HEK293 (cell line): ENCODE results near the gene IL1RAPL1.

Source experiments
- KLF9 ChIP-seq: fragments of 450-650 bp; formaldehyde crosslinking; IDR thresholded peaks from 2 replicates; pipeline ENCODE4 v1.5.1; 2016; ENCODE audit warnings: missing biosample characterization, missing genetic modification characterization, low read depth
- RBAK ChIP-seq: fragments of 450-650 bp; formaldehyde crosslinking; IDR thresholded peaks from 2 replicates; pipeline ENCODE4 v1.5.1; 2016; ENCODE audit warnings: missing biosample characterization, missing genetic modification characterization
- SP2 ChIP-seq: fragments of 450-650 bp; formaldehyde crosslinking; IDR thresholded peaks from 2 replicates; pipeline ENCODE4 v1.5.1; 2016; ENCODE audit warnings: missing biosample characterization, missing genetic modification characterization
- SP3 ChIP-seq: fragments of 450-650 bp; formaldehyde crosslinking; IDR thresholded peaks from 2 replicates; pipeline ENCODE4 v1.5.1; 2016; ENCODE audit warnings: missing biosample characterization, missing genetic modification characterization
- ZNF404 ChIP-seq: fragments of 450-650 bp; formaldehyde crosslinking; IDR thresholded peaks from 2 replicates; pipeline ENCODE4 v1.5.1; 2017; ENCODE audit warnings: missing biosample characterization, missing genetic modification characterization
- ZNF423 ChIP-seq: fragments of 450-650 bp; formaldehyde crosslinking; IDR thresholded peaks from 2 replicates; pipeline ENCODE4 v1.5.1; 2016; ENCODE audit warnings: missing biosample characterization, missing genetic modification characterization
- ZNF48 ChIP-seq: fragments of 450-650 bp; formaldehyde crosslinking; IDR thresholded peaks from 2 replicates; pipeline ENCODE4 v1.5.1; 2016; ENCODE audit warnings: missing biosample characterization, missing genetic modification characterization
- ZNF521 ChIP-seq: fragments of 450-650 bp; formaldehyde crosslinking; IDR thresholded peaks from 2 replicates; pipeline ENCODE4 v1.5.1; 2017; ENCODE audit warnings: missing biosample characterization, mild to moderate bottlenecking, missing genetic modification characterization
- ZNF560 ChIP-seq: fragments of 450-650 bp; formaldehyde crosslinking; IDR thresholded peaks from 2 replicates; pipeline ENCODE4 v1.5.1; 2017; ENCODE audit warnings: missing biosample characterization, missing genetic modification characterization, borderline replicate concordance
- TF ChIP-seq, protein P1 (sequence below): fragments of 450-650 bp; formaldehyde crosslinking; IDR thresholded peaks from 2 replicates; pipeline ENCODE4 v1.5.1; 2016; ENCODE audit warnings: missing biosample characterization, missing genetic modification characterization
- TF ChIP-seq, protein P2 (sequence below): fragments of 450-650 bp; formaldehyde crosslinking; IDR thresholded peaks from 2 replicates; pipeline ENCODE4 v1.5.1; 2016; ENCODE audit warnings: missing biosample characterization, missing genetic modification characterization
- TF ChIP-seq, protein P3 (sequence below): fragments of 450-650 bp; formaldehyde crosslinking; IDR thresholded peaks from 2 replicates; pipeline ENCODE4 v1.5.1; 2016; ENCODE audit warnings: missing biosample characterization, missing genetic modification characterization

DNA sequence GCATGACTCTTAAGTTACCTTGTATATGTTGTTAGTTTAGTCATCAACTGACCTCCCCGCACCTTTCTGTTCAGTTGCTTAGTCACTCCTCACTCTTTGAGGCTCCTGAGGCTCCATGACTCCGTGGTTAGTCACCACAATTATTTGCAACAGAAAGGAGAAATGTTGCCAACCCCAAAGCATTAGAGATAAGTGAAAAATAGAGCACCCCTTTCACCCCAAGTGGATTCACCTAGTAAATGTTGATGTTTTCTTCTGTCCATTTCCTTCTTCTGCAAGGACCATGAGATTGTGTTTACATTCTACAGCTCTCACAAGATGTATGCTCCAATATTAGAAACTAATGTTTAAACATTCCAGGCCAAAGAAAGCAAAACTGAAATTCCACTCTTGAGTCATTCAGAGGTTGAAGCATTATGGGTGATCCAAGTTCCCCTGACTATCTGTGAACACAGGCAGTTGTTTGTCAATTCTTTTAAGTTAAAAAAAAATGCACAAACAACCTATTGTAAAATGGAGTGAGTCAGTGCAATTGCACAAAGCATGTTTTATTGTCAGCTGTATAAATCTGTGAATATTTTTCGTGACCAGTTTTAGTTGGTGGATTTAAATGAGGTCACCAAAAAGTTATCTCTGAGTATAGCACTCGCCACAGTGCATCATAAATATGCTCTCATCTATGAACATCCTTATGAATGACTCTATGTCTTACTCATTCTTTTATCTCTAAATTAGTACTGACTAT is 1075.7 kb downstream of the IL1RAPL1 start:
- TF ChIP-seq, protein P1, sequence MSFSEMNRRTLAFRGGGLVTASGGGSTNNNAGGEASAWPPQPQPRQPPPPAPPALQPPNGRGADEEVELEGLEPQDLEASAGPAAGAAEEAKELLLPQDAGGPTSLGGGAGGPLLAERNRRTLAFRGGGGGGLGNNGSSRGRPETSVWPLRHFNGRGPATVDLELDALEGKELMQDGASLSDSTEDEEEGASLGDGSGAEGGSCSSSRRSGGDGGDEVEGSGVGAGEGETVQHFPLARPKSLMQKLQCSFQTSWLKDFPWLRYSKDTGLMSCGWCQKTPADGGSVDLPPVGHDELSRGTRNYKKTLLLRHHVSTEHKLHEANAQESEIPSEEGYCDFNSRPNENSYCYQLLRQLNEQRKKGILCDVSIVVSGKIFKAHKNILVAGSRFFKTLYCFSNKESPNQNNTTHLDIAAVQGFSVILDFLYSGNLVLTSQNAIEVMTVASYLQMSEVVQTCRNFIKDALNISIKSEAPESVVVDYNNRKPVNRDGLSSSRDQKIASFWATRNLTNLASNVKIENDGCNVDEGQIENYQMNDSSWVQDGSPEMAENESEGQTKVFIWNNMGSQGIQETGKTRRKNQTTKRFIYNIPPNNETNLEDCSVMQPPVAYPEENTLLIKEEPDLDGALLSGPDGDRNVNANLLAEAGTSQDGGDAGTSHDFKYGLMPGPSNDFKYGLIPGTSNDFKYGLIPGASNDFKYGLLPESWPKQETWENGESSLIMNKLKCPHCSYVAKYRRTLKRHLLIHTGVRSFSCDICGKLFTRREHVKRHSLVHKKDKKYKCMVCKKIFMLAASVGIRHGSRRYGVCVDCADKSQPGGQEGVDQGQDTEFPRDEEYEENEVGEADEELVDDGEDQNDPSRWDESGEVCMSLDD (tag by site-specific recombination), result no peak
- TF ChIP-seq KLF9 (tag by site-specific recombination), result no peak
- no peak for TF ChIP-seq SP2 (tag by site-specific recombination)
- TF ChIP-seq, protein P2, sequence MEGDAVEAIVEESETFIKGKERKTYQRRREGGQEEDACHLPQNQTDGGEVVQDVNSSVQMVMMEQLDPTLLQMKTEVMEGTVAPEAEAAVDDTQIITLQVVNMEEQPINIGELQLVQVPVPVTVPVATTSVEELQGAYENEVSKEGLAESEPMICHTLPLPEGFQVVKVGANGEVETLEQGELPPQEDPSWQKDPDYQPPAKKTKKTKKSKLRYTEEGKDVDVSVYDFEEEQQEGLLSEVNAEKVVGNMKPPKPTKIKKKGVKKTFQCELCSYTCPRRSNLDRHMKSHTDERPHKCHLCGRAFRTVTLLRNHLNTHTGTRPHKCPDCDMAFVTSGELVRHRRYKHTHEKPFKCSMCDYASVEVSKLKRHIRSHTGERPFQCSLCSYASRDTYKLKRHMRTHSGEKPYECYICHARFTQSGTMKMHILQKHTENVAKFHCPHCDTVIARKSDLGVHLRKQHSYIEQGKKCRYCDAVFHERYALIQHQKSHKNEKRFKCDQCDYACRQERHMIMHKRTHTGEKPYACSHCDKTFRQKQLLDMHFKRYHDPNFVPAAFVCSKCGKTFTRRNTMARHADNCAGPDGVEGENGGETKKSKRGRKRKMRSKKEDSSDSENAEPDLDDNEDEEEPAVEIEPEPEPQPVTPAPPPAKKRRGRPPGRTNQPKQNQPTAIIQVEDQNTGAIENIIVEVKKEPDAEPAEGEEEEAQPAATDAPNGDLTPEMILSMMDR (tag by site-specific recombination), result no peak
- TF ChIP-seq ZNF404 (tag by site-specific recombination), result no peak
- no peak for TF ChIP-seq ZNF560 (tag by site-specific recombination)
- TF ChIP-seq RBAK (tag by site-specific recombination), result no peak
- no peak for TF ChIP-seq SP3 (tag by site-specific recombination)
- TF ChIP-seq, protein P3, sequence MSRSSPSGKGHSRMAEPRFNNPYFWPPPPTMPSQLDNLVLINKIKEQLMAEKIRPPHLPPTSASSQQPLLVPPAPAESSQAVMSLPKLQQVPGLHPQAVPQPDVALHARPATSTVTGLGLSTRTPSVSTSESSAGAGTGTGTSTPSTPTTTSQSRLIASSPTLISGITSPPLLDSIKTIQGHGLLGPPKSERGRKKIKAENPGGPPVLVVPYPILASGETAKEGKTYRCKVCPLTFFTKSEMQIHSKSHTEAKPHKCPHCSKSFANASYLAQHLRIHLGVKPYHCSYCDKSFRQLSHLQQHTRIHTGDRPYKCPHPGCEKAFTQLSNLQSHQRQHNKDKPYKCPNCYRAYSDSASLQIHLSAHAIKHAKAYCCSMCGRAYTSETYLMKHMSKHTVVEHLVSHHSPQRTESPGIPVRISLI, result no peak
- TF ChIP-seq ZNF48 (tag by site-specific recombination), result no peak
- no peak for TF ChIP-seq ZNF423 (tag by site-specific recombination)
- no peak for TF ChIP-seq ZNF521 (tag by site-specific recombination)
